ENCODE data around the gene RIMBP2.

Gene RIMBP2

DNA sequence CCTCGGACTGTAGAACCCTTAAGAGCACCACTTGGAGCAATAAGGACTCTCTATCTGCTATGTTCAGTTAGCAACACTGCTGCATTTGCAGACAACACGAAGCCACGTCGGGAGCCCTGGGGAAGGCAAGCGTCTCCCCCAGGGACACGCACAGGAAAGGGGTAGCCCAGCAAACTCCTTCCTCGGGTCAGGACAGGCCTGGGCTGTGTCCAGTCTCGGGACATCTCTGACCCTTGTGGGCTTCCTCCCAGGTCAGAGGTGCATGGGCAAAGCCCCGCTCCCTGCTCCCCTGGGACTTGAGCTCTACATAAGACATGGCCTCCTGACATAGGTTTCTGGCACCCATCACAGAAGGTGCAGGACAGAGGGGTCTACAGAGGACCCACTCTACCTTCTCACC lies 258.9 kb downstream of the RIMBP2 start:
- peaks cover 0 to 4% (median 0%) of the 10 kb centered on the region in 5 experiments for H3K27me3 ChIP-seq (replicated peaks in 2 of 5; ENCODE audit: control insufficient read depth in 4 of 5, insufficient read depth in 5 of 5, low read length in 4 of 5)
- 98% methylated on average over 9 of the region's 9 CpGs for WGBS (ENCODE audit: insufficient coverage)
- H3K27ac ChIP-seq (ENCODE audit: insufficient read depth in 1 of 2, low read depth in 1 of 2, low read length in 2 of 2, poor library complexity in 1 of 2, severe bottlenecking in 2 of 2): no peak overlapping the region
- no peak overlapping the region for H3K4me3 ChIP-seq (ENCODE audit: control insufficient read depth in 1 of 7, extremely low read depth in 1 of 7, insufficient read depth in 4 of 7, low read depth in 2 of 7, low read length in 6 of 7)
- no peaks in the 10 kb centered on the region for H3K9me3 ChIP-seq (ENCODE audit: control extremely low read depth in 1 of 5, control insufficient read depth in 4 of 5, insufficient read depth in 2 of 5, low read depth in 1 of 5, low read length in 4 of 5)
- H3K36me3 ChIP-seq (ENCODE audit: control insufficient read depth in 4 of 4, insufficient read depth in 4 of 4, low read length in 3 of 4): no peaks in the 10 kb centered on the region
- DNase-seq: no peak
- CTCF ChIA-PET: no interaction called here
- H3K4me1 ChIP-seq (ENCODE audit: control extremely low read depth in 1 of 4, control insufficient read depth in 4 of 4, insufficient read depth in 4 of 4, low read length in 3 of 4): peaks cover 0 to 5% (median 0%) of the 10 kb centered on the region in 4 experiments
- POLR2A ChIA-PET: no interaction called here

DNA sequence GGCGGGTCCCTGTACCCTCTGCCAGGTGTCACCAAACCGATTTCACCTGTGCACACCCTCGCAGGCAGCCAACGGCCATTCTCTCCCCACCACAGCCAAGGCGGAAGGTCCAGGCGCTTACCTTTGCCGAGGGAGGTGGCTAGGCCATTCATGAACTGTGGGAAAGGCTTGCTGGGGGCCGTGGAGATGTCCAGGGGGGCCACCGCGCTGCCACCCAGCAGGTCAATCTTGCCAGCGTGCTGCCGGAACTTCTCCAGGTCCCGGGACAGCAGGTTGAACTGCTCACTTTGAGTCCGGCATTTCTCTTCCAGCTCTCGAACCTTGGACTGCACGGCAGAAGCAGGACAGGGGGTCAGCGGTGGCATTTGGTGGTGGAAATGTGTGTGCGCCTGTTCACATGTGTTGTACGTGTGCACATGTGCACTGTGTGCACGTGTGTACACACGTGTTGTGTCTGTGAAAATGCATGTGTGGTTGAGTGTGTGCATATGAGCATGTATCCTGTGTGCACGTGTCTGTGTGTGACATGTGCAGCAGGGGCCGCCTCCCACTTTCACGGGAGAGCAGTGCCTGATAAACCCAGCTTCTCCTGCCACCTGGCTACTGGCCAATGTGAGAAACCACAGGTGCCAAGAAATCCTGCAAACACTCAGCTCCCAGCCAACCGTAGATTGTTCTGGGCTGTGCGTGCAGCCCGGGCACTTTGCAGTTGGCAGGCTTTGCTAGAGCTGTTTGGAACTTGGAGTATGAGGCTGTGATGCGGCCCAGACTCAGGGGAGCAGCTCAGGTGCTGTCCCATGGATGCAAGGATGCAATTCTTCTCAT lies 259.5 kb downstream of the RIMBP2 start:
- Histone ChIP-seq H3K9me3 (ENCODE audit: control extremely low read depth in 1 of 5, control insufficient read depth in 4 of 5, insufficient read depth in 2 of 5, low read depth in 1 of 5, low read length in 4 of 5) (no peaks in the 10 kb centered on the region), H3K4me3 (ENCODE audit: control insufficient read depth in 1 of 7, extremely low read depth in 1 of 7, insufficient read depth in 4 of 7, low read depth in 2 of 7, low read length in 6 of 7) (no peak overlapping the region), H3K36me3 (ENCODE audit: control insufficient read depth in 4 of 4, insufficient read depth in 4 of 4, low read length in 3 of 4) (no peaks in the 10 kb centered on the region), H3K27ac (ENCODE audit: insufficient read depth in 1 of 2, low read depth in 1 of 2, low read length in 2 of 2, poor library complexity in 1 of 2, severe bottlenecking in 2 of 2) (no peak overlapping the region), H3K27me3 (replicated peaks in 2 of 5; ENCODE audit: control insufficient read depth in 4 of 5, insufficient read depth in 5 of 5, low read length in 4 of 5) (peaks cover 0 to 4% (median 0%) of the 10 kb centered on the region in 5 experiments), H3K4me1 (ENCODE audit: control extremely low read depth in 1 of 4, control insufficient read depth in 4 of 4, insufficient read depth in 4 of 4, low read length in 3 of 4) (peaks cover 0 to 5% (median 0%) of the 10 kb centered on the region in 4 experiments)
- POLR2A ChIA-PET: no interaction called here
- CTCF ChIA-PET: no interaction called here
- 74% methylated on average over 15 of the region's 28 CpGs for WGBS (ENCODE audit: insufficient coverage)
- peak in 2 of 3 donors; percentile 24 to 26 for DNase-seq

DNA sequence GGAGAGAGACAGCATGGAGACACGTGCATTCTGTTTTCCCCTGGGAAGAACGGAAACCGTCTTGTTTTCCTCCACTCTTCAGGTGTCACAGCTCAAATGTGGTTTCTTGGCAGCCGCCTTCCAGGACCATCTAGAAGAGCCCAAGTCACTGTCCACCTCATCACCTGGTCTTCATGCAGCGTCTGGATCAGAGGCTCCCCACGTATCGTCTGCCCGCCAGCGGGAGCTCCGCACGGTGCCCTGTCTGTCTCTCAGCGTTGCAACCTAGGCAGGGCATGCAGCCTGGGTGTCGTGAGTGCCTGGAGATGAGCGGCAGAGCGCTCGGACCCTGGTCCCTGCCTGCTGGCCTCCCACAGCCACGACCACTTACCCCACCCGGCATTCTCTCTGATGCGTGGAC lies 260.9 kb downstream of the RIMBP2 start:
- POLR2A ChIA-PET: no interaction called here
- Histone ChIP-seq H3K27ac (ENCODE audit: insufficient read depth in 1 of 2, low read depth in 1 of 2, low read length in 2 of 2, poor library complexity in 1 of 2, severe bottlenecking in 2 of 2) (no peak overlapping the region), H3K36me3 (ENCODE audit: control insufficient read depth in 4 of 4, insufficient read depth in 4 of 4, low read length in 3 of 4) (no peaks in the 10 kb centered on the region), H3K9me3 (ENCODE audit: control extremely low read depth in 1 of 5, control insufficient read depth in 4 of 5, insufficient read depth in 2 of 5, low read depth in 1 of 5, low read length in 4 of 5) (no peaks in the 10 kb centered on the region), H3K4me3 (ENCODE audit: control insufficient read depth in 1 of 7, extremely low read depth in 1 of 7, insufficient read depth in 4 of 7, low read depth in 2 of 7, low read length in 6 of 7) (no peak overlapping the region), H3K4me1 (ENCODE audit: control extremely low read depth in 1 of 4, control insufficient read depth in 4 of 4, insufficient read depth in 4 of 4, low read length in 3 of 4) (peaks cover 0 to 5% (median 0%) of the 10 kb centered on the region in 4 experiments), H3K27me3 (replicated peaks in 2 of 5; ENCODE audit: control insufficient read depth in 4 of 5, insufficient read depth in 5 of 5, low read length in 4 of 5) (peaks cover 0 to 4% (median 0%) of the 10 kb centered on the region in 5 experiments)
- CTCF ChIA-PET: no interaction called here
- no peak for DNase-seq
- 91% methylated on average over 15 of the region's 19 CpGs for WGBS (ENCODE audit: insufficient coverage)

DNA sequence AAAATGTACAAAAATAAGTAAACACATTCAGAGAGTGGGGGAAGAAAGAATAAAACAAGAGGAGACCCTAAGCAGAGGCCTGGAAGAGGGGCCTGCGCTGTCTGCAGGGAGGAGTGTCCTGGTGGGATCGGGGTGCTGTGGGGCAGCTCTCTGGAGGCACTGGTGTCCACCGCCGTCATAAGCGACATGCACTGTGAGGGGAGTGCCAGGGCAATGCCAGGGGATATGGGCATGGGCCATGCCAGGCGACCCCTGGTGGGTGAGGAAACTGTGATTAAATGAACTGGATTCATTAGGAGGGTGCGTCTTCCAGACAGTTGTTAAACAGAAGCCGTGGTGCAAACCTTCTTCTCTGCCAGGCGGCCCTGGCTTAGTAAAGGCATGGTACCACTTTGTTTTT lies 261.8 kb downstream of the RIMBP2 start:
- DNase-seq: no peak
- CTCF ChIA-PET: no interaction called here
- Histone ChIP-seq H3K9me3 (ENCODE audit: control extremely low read depth in 1 of 5, control insufficient read depth in 4 of 5, insufficient read depth in 2 of 5, low read depth in 1 of 5, low read length in 4 of 5) (no peaks in the 10 kb centered on the region), H3K27ac (ENCODE audit: insufficient read depth in 1 of 2, low read depth in 1 of 2, low read length in 2 of 2, poor library complexity in 1 of 2, severe bottlenecking in 2 of 2) (no peak overlapping the region), H3K36me3 (ENCODE audit: control insufficient read depth in 4 of 4, insufficient read depth in 4 of 4, low read length in 3 of 4) (no peaks in the 10 kb centered on the region), H3K4me1 (ENCODE audit: control extremely low read depth in 1 of 4, control insufficient read depth in 4 of 4, insufficient read depth in 4 of 4, low read length in 3 of 4) (peaks cover 0 to 5% (median 0%) of the 10 kb centered on the region in 4 experiments), H3K27me3 (replicated peaks in 2 of 5; ENCODE audit: control insufficient read depth in 4 of 5, insufficient read depth in 5 of 5, low read length in 4 of 5) (peaks cover 0 to 4% (median 0%) of the 10 kb centered on the region in 5 experiments), H3K4me3 (ENCODE audit: control insufficient read depth in 1 of 7, extremely low read depth in 1 of 7, insufficient read depth in 4 of 7, low read depth in 2 of 7, low read length in 6 of 7) (no peak overlapping the region)
- WGBS (ENCODE audit: insufficient coverage): over 99% methylated on average over 8 of the region's 9 CpGs
- POLR2A ChIA-PET: no interaction called here

DNA sequence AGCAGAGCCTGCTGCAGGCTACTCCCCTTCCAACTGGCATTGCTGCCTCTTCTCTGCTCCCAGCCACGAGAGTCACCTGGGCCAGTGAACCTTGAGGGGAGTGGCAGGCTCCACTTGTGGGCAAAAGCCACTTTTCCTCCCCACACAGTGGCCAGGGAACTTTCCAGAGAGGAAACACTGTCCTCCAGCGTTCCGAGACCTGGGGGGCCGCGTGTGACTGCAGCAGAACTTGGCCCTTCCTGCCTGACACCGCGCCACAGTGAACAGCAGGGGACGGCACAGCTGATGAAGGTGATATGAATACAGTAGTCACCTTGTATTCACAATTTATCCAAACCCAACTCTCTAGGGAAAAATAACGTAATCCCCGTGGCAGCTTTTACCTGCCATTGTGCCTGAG lies 263.6 kb downstream of the RIMBP2 start:
- Histone ChIP-seq H3K27ac (ENCODE audit: insufficient read depth in 1 of 2, low read depth in 1 of 2, low read length in 2 of 2, poor library complexity in 1 of 2, severe bottlenecking in 2 of 2) (no peak overlapping the region), H3K9me3 (ENCODE audit: control extremely low read depth in 1 of 5, control insufficient read depth in 4 of 5, insufficient read depth in 2 of 5, low read depth in 1 of 5, low read length in 4 of 5) (no peaks in the 10 kb centered on the region), H3K27me3 (replicated peaks in 2 of 5; ENCODE audit: control insufficient read depth in 4 of 5, insufficient read depth in 5 of 5, low read length in 4 of 5) (peaks cover 0 to 4% (median 0%) of the 10 kb centered on the region in 5 experiments), H3K36me3 (ENCODE audit: control insufficient read depth in 4 of 4, insufficient read depth in 4 of 4, low read length in 3 of 4) (no peaks in the 10 kb centered on the region), H3K4me1 (ENCODE audit: control extremely low read depth in 1 of 4, control insufficient read depth in 4 of 4, insufficient read depth in 4 of 4, low read length in 3 of 4) (peaks cover 0 to 5% (median 0%) of the 10 kb centered on the region in 4 experiments), H3K4me3 (ENCODE audit: control insufficient read depth in 1 of 7, extremely low read depth in 1 of 7, insufficient read depth in 4 of 7, low read depth in 2 of 7, low read length in 6 of 7) (no peak overlapping the region)
- DNase-seq: no peak
- ChIA-PET POLR2A (no interaction called here), CTCF (interaction anchor here (1.4 kb wide), 1 partner anchor 296 kb away, joined by 4 read pairs; no protein-coding TSS in a partner anchor)
- WGBS (ENCODE audit: insufficient coverage): 85% methylated on average over 9 of the region's 10 CpGs

DNA sequence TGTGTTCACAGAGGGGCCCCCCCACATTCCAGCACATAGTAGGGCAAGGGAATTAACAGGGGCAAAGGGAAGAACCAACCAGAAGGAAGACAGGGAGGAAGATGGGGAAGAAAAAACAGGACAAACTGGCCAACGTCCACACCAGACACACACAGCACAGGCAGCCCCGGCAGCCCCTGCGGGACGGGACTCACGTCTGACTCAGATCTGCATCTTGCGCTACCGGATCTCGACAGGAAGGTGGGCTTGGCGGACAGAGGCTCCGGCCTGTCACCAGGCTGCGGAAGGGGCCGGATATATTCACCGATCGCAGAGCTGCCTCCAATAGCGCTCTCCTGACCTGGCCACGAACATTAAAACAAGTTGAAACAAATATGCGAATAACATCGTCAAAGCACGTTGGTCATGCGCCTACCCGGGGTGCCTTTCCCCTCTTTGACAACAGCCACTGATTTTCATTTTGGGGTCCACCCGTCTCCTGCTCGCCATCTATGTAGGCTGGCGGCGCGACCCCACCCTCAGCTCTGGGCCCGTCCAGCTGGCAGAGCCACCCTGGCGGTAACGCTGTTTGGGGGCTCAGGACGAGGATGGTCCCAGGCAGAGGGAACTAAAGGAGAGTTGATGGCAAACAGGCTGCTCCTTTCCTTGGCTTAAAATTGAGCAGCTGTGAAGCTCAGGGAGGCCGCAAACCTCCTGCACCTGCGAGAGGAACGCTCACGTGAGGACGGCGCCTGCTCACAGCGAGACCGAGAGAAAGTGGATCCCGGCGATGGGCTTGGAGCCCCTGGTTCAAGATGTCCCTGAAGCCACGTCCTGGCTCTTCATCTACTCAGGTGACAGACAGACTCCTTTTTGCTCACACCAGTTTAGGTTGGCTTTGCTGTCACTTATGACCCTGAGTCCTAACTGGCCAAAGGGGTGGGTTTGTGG lies 264.8 kb downstream of the RIMBP2 start:
- H3K27ac ChIP-seq (ENCODE audit: insufficient read depth in 1 of 2, low read depth in 1 of 2, low read length in 2 of 2, poor library complexity in 1 of 2, severe bottlenecking in 2 of 2): no peak overlapping the region
- 90% methylated on average over 40 of the region's 41 CpGs for WGBS (ENCODE audit: insufficient coverage)
- no peaks in the 10 kb centered on the region for H3K27me3 ChIP-seq (replicated peaks in 2 of 5; ENCODE audit: control insufficient read depth in 4 of 5, insufficient read depth in 5 of 5, low read length in 4 of 5)
- CTCF ChIA-PET: interaction anchor here (1.4 kb wide), 1 partner anchor 297 kb away, joined by 4 read pairs; no protein-coding TSS in a partner anchor
- H3K36me3 ChIP-seq (ENCODE audit: control insufficient read depth in 4 of 4, insufficient read depth in 4 of 4, low read length in 3 of 4): no peaks in the 10 kb centered on the region
- no peaks in the 10 kb centered on the region for H3K4me1 ChIP-seq (ENCODE audit: control extremely low read depth in 1 of 4, control insufficient read depth in 4 of 4, insufficient read depth in 4 of 4, low read length in 3 of 4)
- H3K9me3 ChIP-seq (ENCODE audit: control extremely low read depth in 1 of 5, control insufficient read depth in 4 of 5, insufficient read depth in 2 of 5, low read depth in 1 of 5, low read length in 4 of 5): no peaks in the 10 kb centered on the region
- DNase-seq: no peak
- no peak overlapping the region for H3K4me3 ChIP-seq (ENCODE audit: control insufficient read depth in 1 of 7, extremely low read depth in 1 of 7, insufficient read depth in 4 of 7, low read depth in 2 of 7, low read length in 6 of 7)
- POLR2A ChIA-PET: no interaction called here

DNA sequence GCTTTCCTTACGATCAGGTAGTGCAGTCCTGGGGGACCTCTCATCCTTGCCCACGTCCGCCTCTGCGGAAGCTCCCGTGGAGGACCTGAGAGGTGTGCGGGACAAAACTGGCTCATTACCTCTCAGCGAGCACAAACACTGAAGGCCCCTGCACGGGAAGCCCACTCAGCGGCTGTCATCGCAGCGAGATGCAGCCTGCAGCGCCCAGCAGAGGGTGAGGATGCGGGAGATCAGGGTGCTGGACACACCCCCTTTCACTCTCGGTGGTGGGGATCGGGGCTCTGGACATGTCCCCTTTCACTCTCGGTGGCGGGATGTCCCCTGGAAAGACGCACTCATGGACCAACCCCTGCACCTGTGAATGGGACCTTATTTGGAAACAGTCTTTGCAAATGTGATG lies 266.8 kb downstream of the RIMBP2 start:
- H3K36me3 ChIP-seq (ENCODE audit: control insufficient read depth in 4 of 4, insufficient read depth in 4 of 4, low read length in 3 of 4): no peaks in the 10 kb centered on the region
- H3K27me3 ChIP-seq (replicated peaks in 2 of 5; ENCODE audit: control insufficient read depth in 4 of 5, insufficient read depth in 5 of 5, low read length in 4 of 5): peaks cover 0 to under 1% (median 0%) of the 10 kb centered on the region in 5 experiments
- H3K4me1 ChIP-seq (ENCODE audit: control extremely low read depth in 1 of 4, control insufficient read depth in 4 of 4, insufficient read depth in 4 of 4, low read length in 3 of 4): no peaks in the 10 kb centered on the region
- 92% methylated on average over 16 of the region's 18 CpGs for WGBS (ENCODE audit: insufficient coverage)
- DNase-seq: no peak
- no peak overlapping the region for H3K27ac ChIP-seq (ENCODE audit: insufficient read depth in 1 of 2, low read depth in 1 of 2, low read length in 2 of 2, poor library complexity in 1 of 2, severe bottlenecking in 2 of 2)
- no peaks in the 10 kb centered on the region for H3K9me3 ChIP-seq (ENCODE audit: control extremely low read depth in 1 of 5, control insufficient read depth in 4 of 5, insufficient read depth in 2 of 5, low read depth in 1 of 5, low read length in 4 of 5)
- CTCF ChIA-PET: no interaction called here
- POLR2A ChIA-PET: no interaction called here
- H3K4me3 ChIP-seq (ENCODE audit: control insufficient read depth in 1 of 7, extremely low read depth in 1 of 7, insufficient read depth in 4 of 7, low read depth in 2 of 7, low read length in 6 of 7): no peak overlapping the region
